Astrocyte (in vitro differentiated cells and primary cell): ENCODE results near the gene DPH1. TPM values are rescaled to one million over a fixed set of nuclear protein-coding genes. Genes with fewer than 3 reads are reported as not detected.

Experiments used
- DNase-seq: peaks from one replicate; pipeline ENCODE4 v3.0.0-alpha.2; 2010; ENCODE audit warnings: low read depth
- FAIRE-seq: peaks from 2 replicates; lab custom pipeline; 2011; peaks lifted over from hg19 to GRCh38; lab: Jason Lieb, UNC
- H2AFZ ChIP-seq: 2 replicates; pipeline ENCODE4 v1.6.0; 2012; ENCODE audit warnings: low read depth, low read length, inconsistent platforms
- H3K27ac ChIP-seq: 2 replicates; pipeline ENCODE4 v1.5.1; 2011; ENCODE audit warnings: low read depth, low read length, inconsistent platforms
- H3K27me3 ChIP-seq: 2 replicates; pipeline ENCODE4 v1.6.0; 2011; ENCODE audit warnings: low read length, inconsistent platforms; ENCODE audit not compliant: insufficient read depth
- H3K36me3 ChIP-seq: 2 replicates; pipeline ENCODE4 v1.5.1; 2011; ENCODE audit warnings: low read length, inconsistent platforms; ENCODE audit not compliant: insufficient read depth
- H3K4me1 ChIP-seq: 2 replicates; pipeline ENCODE4 v1.5.1; 2011; ENCODE audit warnings: low read length, inconsistent platforms; ENCODE audit not compliant: insufficient read depth
- H3K4me2 ChIP-seq: 2 replicates; pipeline ENCODE4 v1.6.0; 2012; ENCODE audit warnings: low read length, inconsistent platforms
- H3K4me3 ChIP-seq: 2 replicates; pipeline ENCODE4 v1.5.1; 2011; ENCODE audit warnings: low read depth, mild to moderate bottlenecking, low read length, inconsistent platforms; ENCODE audit not compliant: insufficient read depth
- H3K79me2 ChIP-seq: 2 replicates; pipeline ENCODE4 v1.6.0; 2012; ENCODE audit warnings: mild to moderate bottlenecking, low read length, inconsistent platforms; ENCODE audit not compliant: insufficient read depth
- H3K9ac ChIP-seq: 2 replicates; pipeline ENCODE4 v1.6.0; 2012; ENCODE audit warnings: mild to moderate bottlenecking, low read length, inconsistent platforms
- H3K9me3 ChIP-seq: 2 replicates; pipeline ENCODE4 v1.5.1; 2012; ENCODE audit warnings: low read depth, mild to moderate bottlenecking, low read length, inconsistent platforms; ENCODE audit not compliant: insufficient read depth
- H4K20me1 ChIP-seq: 2 replicates; pipeline ENCODE4 v1.6.0; 2012; ENCODE audit warnings: low read length, inconsistent platforms; ENCODE audit not compliant: insufficient read depth
- H3K27ac Mint-ChIP-seq: one replicate; pipeline ENCODE4 v1.8.0; 2021; ENCODE audit warnings: mild to moderate bottlenecking, mixed read lengths; ENCODE audit not compliant: unreplicated experiment
- H3K27me3 Mint-ChIP-seq: one replicate; pipeline ENCODE4 v1.8.0; 2021; ENCODE audit warnings: low read depth, mixed read lengths; ENCODE audit not compliant: unreplicated experiment
- H3K36me3 Mint-ChIP-seq: one replicate; pipeline ENCODE4 v1.8.0; 2021; ENCODE audit warnings: low read depth, mixed read lengths; ENCODE audit not compliant: unreplicated experiment
- H3K4me1 Mint-ChIP-seq: one replicate; pipeline ENCODE4 v1.8.0; 2021; ENCODE audit warnings: low read depth, mixed read lengths; ENCODE audit not compliant: unreplicated experiment
- H3K4me3 Mint-ChIP-seq: one replicate; pipeline ENCODE4 v1.8.0; 2021; ENCODE audit warnings: mild to moderate bottlenecking, moderate library complexity, mixed read lengths; ENCODE audit not compliant: unreplicated experiment
- H3K9me3 Mint-ChIP-seq: one replicate; pipeline ENCODE4 v1.8.0; 2021; ENCODE audit warnings: mild to moderate bottlenecking, mixed read lengths; ENCODE audit not compliant: unreplicated experiment
- CTCF ChIP-seq: IDR thresholded peaks from 2 replicates; pipeline ENCODE4 v1.5.1; 2011; ENCODE audit warnings: low read depth, mild to moderate bottlenecking, inconsistent platforms, low read length, moderate library complexity; ENCODE audit not compliant: insufficient read depth
- EZH2 ChIP-seq: IDR thresholded peaks from 2 replicates; pipeline ENCODE4 v1.6.1; 2012; ENCODE audit warnings: mild to moderate bottlenecking, low read length, inconsistent platforms; ENCODE audit not compliant: insufficient read depth
- total RNA-seq: library from RNA; stranded (reverse); gene quantifications from 2 replicates; pipeline ENCODE4 v1.2.1, GENCODE V29; 2021

The DPH1 gene
- total RNA-seq, 1 donor from 2014 or later: 25.8 TPM

- Mint-ChIP-seq H3K27ac (peak overlapping the region; percentile 29), H3K27me3 (no peaks in the 10 kb centered on the region), H3K4me3 (no peak overlapping the region), H3K36me3 (peaks cover 34% of the 10 kb centered on the region), H3K4me1 (peaks cover 25% of the 10 kb centered on the region), H3K9me3 (peaks cover 4% of the 10 kb centered on the region)
- Histone ChIP-seq H3K4me2 (no peak overlapping the region), H3K36me3 (peaks cover 4% of the 10 kb centered on the region), H3K9ac (no peak overlapping the region), H3K79me2 (no peaks in the 10 kb centered on the region), H3K4me1 (peaks cover 31% of the 10 kb centered on the region), H3K27ac (no peak overlapping the region), H2AFZ (no peak overlapping the region), H3K9me3 (no peaks in the 10 kb centered on the region), H4K20me1 (no peaks in the 10 kb centered on the region), H3K4me3 (no peak overlapping the region), H3K27me3 (no peaks in the 10 kb centered on the region)
- no peak for TF ChIP-seq EZH2
- no peak for TF ChIP-seq CTCF
- FAIRE-seq: no peak
- no peak for DNase-seq
Measured at GRCh38 chr17:2077040-2077439, 47.1 kb downstream of the DPH1 start.

GRCh38 chr17:2081564-2081963 is 51.6 kb downstream of the DPH1 start:
- no peak overlapping the region for H2AFZ ChIP-seq
- no peaks in the 10 kb centered on the region for H3K27me3 ChIP-seq
- peak overlapping the region; percentile 82 for H3K27ac ChIP-seq
- H3K9ac ChIP-seq: peak overlapping the region; percentile 61
- peaks cover 40% of the 10 kb centered on the region for H3K4me1 ChIP-seq
- H3K9me3 ChIP-seq: no peaks in the 10 kb centered on the region
- Mint-ChIP-seq H3K27ac (peak overlapping the region; percentile 91), H3K4me3 (peak overlapping the region; percentile 50), H3K36me3 (peaks cover 30% of the 10 kb centered on the region), H3K9me3 (peaks cover 4% of the 10 kb centered on the region), H3K4me1 (peaks cover 42% of the 10 kb centered on the region), H3K27me3 (no peaks in the 10 kb centered on the region)
- peak overlapping the region; percentile 46 for H3K4me2 ChIP-seq
- no peaks in the 10 kb centered on the region for H4K20me1 ChIP-seq
- no peak overlapping the region for H3K4me3 ChIP-seq
- DNase-seq: peak; percentile 77
- peaks cover 4% of the 10 kb centered on the region for H3K36me3 ChIP-seq
- peak; percentile 95 for FAIRE-seq
- no peaks in the 10 kb centered on the region for H3K79me2 ChIP-seq
- TF ChIP-seq CTCF (no peak), EZH2 (no peak)

- Histone ChIP-seq H3K27ac (peak overlapping the region; percentile 82), H3K4me2 (peak overlapping the region; percentile 46)
- no peak for DNase-seq
Measured at GRCh38 chr17:2082003-2082781, 52.2 kb downstream of the DPH1 start.

More at GRCh38 chr17:2082003-2082781, 52.2 kb downstream of the DPH1 start:
- Histone ChIP-seq H2AFZ (no peak overlapping the region), H3K36me3 (peaks cover 6% of the 10 kb centered on the region), H3K4me1 (peaks cover 43% of the 10 kb centered on the region), H3K4me3 (no peak overlapping the region), H4K20me1 (no peaks in the 10 kb centered on the region), H3K9me3 (no peaks in the 10 kb centered on the region), H3K79me2 (no peaks in the 10 kb centered on the region), H3K9ac (peak overlapping the region; percentile 61), H3K27me3 (no peaks in the 10 kb centered on the region)
- Mint-ChIP-seq H3K4me3 (peak overlapping the region; percentile 50), H3K27me3 (no peaks in the 10 kb centered on the region), H3K9me3 (peaks cover 4% of the 10 kb centered on the region), H3K4me1 (peaks cover 45% of the 10 kb centered on the region), H3K27ac (peak overlapping the region; percentile 91), H3K36me3 (peaks cover 32% of the 10 kb centered on the region)
- TF ChIP-seq EZH2 (no peak), CTCF (no peak)
- FAIRE-seq: no peak
